ENCODE results near the gene SYT12.
"Not testable (repeated sequence)": the region's sequence is repeated elsewhere in the genome, so short reads cannot be mapped to it uniquely, and the experiment has no call there.

SYT12 gene

DNA sequence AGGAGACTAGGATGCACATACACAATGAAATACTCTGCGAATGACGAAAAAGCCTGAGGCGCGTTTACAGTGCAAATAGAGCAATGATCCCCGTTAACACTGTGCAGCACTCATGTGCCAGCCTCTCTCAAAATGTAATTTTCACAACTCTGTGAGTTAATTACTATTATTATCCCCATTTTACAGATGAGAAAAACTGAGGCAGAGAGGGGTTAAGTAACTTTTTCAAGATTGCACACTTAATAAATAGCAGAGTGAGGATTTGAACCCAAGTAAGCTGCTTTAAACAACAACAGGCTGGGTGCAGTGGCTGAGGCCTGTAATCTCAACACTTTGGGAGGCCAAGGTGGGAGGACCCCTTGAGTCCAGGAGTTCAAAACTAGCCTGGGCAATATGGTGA, 21.6 kb upstream of the SYT12 start:
- no peaks in the 10 kb centered on the region for H3K27me3 ChIP-seq (ENCODE audit: control insufficient read depth, insufficient read depth, low read length)
- no peaks in the 10 kb centered on the region for H3K36me3 ChIP-seq (ENCODE audit: insufficient read depth, low read length)

DNA sequence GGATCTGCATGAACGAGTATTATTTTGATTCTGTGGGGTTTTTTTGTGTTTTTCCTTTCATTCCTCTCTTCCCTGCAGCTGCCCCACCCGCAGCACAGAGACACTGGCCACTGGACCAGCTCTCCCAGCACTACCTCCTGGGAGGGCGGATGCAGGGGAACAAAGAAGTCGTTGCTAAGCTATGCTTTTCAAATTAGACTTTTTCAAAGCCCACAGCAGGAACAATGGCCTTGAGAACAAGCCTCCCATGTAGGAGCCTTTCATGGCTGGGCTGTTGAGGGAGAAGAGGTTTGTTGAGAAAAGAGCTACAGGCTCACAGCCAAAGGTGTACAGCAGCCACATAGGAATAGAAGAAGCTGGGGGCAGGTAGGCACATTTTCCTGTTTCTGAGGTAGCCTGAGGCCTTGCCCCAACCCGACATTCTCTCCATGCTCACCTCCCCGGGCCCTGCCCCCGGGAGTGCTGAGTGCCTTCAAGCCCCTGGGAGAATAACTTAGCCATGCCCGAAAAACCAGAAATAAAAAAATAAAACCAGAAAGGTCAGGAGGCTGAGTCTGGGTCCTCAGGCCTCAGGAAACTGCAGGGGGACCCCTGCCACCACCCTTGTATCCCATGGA, 20.5 kb upstream of the SYT12 start:
- Histone ChIP-seq H3K9ac (ENCODE audit: low read depth, low read length) (no peak overlapping the region), H3K36me3 (ENCODE audit: insufficient read depth, low read length) (no peaks in the 10 kb centered on the region), H3K4me1 (ENCODE audit: control insufficient read depth, insufficient read depth, low read length) (peaks cover under 1% of the 10 kb centered on the region), H3K9me3 (replicated peaks; ENCODE audit: low read length) (no peaks in the 10 kb centered on the region), H3K4me2 (ENCODE audit: low read length) (no peak overlapping the region), H3K4me3 (ENCODE audit: low read length) (no peak overlapping the region), H3K27me3 (ENCODE audit: control insufficient read depth, insufficient read depth, low read length) (no peaks in the 10 kb centered on the region)

More for the DNA sequence above, 21.6 kb upstream of the SYT12 start:
- Histone ChIP-seq H3K9me3 (replicated peaks; ENCODE audit: low read length) (no peaks in the 10 kb centered on the region), H3K4me3 (ENCODE audit: low read length) (no peak overlapping the region), H3K4me2 (ENCODE audit: low read length) (no peak overlapping the region), H3K9ac (ENCODE audit: low read depth, low read length) (no peak overlapping the region), H3K4me1 (ENCODE audit: control insufficient read depth, insufficient read depth, low read length) (peaks cover 10% of the 10 kb centered on the region)

DNA sequence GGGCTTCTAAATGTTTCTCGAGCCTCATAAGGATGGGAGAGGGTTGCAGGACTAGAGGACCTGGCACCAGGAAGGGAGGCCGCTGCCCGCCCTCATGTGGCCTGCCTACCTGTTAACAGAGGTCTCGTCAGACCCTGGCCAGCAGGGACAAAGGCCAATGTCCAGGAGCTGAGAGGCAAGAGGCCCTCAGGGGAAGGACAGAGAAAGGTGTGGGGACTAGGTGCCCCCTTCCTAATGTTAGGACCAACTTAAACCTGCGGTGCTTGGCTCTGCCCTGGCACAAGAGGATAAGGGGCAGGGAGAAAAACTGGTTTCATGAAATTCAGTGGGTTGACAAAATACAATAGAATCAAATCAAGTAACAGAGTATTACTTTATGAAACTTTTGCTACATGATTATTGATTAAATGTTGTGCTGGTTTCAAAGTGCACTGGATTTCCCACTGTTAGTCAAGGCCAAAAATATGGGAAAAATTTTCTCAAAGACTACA, 20.0 kb upstream of the SYT12 start:
- Histone ChIP-seq H3K9me3 (replicated peaks; ENCODE audit: low read length) (no peaks in the 10 kb centered on the region), H3K4me1 (ENCODE audit: control insufficient read depth, insufficient read depth, low read length) (no peaks in the 10 kb centered on the region), H3K27me3 (ENCODE audit: control insufficient read depth, insufficient read depth, low read length) (no peaks in the 10 kb centered on the region), H3K4me2 (ENCODE audit: low read length) (no peak overlapping the region), H3K9ac (ENCODE audit: low read depth, low read length) (no peak overlapping the region), H3K4me3 (ENCODE audit: low read length) (no peak overlapping the region), H3K36me3 (ENCODE audit: insufficient read depth, low read length) (no peaks in the 10 kb centered on the region)

DNA sequence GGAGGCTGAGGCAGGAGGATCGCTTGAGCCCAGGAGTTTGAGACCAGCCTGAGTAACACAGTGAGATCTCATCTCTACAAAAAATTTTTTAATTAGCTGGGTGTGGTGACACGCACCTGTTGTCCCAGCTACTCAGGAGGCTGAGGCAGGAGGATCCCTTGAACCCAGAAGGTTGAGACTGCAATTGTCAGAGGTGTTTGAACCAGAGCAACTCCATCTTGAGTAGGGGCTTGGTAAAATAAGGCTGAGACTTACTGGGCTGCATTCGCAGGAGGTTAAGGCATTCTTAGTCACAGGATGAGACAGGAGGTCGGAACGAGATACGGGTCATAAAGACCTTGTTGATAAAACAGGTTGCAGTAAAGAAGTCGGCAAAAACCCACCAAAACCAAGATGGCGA, 17.7 kb upstream of the SYT12 start:
- not testable (repeated sequence) for H3K9me3 ChIP-seq (replicated peaks; ENCODE audit: low read length); H3K36me3 ChIP-seq (ENCODE audit: insufficient read depth, low read length); H3K4me1 ChIP-seq (ENCODE audit: control insufficient read depth, insufficient read depth, low read length); H3K4me2 ChIP-seq (ENCODE audit: low read length); H3K9ac ChIP-seq (ENCODE audit: low read depth, low read length); H3K4me3 ChIP-seq (ENCODE audit: low read length); H3K27me3 ChIP-seq (ENCODE audit: control insufficient read depth, insufficient read depth, low read length)

DNA sequence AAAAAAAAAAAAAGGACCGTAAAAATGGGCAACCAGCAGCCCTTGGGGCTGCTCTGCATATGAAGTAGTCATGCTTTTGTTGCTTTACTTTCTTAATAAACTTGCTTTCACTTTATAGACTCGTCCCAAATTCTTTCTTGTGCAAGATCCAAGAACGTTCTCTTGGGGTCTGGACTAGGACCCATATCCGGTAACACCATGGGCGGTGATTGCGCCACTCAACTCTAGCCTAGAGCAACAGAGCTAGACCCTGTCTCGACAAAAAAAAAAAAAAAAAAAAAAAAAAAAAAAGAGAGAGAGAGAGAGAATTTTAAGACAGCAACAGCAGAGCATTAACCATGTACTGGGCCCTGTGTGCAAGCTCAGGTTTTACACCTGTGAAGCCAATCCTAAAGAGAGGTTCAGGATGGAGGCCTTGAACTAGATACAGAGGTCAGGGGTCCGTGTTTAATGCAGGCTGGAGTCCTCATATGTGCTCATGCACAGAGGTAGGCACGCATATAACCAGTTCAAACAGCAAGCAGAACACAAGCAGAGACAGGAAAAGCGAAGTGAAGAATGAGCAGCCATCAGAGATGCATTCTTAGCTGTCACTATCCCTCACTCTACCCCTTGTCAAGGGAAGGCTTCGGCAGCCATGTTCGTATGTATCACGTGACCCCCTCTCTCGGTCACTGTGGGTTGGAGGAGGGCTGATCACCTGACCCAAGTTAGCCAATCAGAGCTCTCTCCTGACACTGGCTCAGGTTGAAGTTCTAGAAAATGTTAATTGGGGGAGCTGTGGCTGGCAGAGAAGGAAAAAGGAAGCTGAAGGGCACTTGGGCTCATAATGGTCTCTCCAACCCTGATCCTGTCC, 16.7 kb upstream of the SYT12 start:
- no peaks in the 10 kb centered on the region for H3K36me3 ChIP-seq (ENCODE audit: insufficient read depth, low read length)
- H3K4me2 ChIP-seq (ENCODE audit: low read length): no peak overlapping the region
- no peaks in the 10 kb centered on the region for H3K4me1 ChIP-seq (ENCODE audit: control insufficient read depth, insufficient read depth, low read length)
- H3K27me3 ChIP-seq (ENCODE audit: control insufficient read depth, insufficient read depth, low read length): no peaks in the 10 kb centered on the region
- H3K4me3 ChIP-seq (ENCODE audit: low read length): no peak overlapping the region
- no peaks in the 10 kb centered on the region for H3K9me3 ChIP-seq (replicated peaks; ENCODE audit: low read length)
- H3K9ac ChIP-seq (ENCODE audit: low read depth, low read length): no peak overlapping the region

DNA sequence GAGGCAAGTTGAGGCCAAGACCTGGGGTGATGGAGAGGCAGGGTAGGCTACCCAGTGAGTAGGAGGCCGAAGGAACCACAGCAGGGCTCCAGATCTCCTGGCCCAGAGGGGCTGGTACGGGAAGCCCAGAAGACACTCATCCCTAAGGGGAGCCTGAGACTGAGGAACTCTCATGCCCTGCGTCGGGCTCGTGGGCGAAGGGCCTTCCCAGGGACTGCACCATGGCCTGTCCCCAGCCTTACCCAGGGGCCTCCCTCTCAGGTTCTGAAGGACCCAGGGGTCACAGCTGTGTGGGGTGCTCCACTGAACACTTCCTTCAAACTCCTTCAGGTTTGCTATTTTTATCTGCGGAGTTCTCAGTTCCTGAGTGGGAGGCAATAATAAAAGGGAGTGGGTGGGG, 15.8 kb upstream of the SYT12 start:
- H3K9me3 ChIP-seq (replicated peaks; ENCODE audit: low read length): no peaks in the 10 kb centered on the region
- H3K36me3 ChIP-seq (ENCODE audit: insufficient read depth, low read length): no peaks in the 10 kb centered on the region
- no peaks in the 10 kb centered on the region for H3K4me1 ChIP-seq (ENCODE audit: control insufficient read depth, insufficient read depth, low read length)
- H3K9ac ChIP-seq (ENCODE audit: low read depth, low read length): no peak overlapping the region
- no peaks in the 10 kb centered on the region for H3K27me3 ChIP-seq (ENCODE audit: control insufficient read depth, insufficient read depth, low read length)
- H3K4me3 ChIP-seq (ENCODE audit: low read length): no peak overlapping the region
- no peak overlapping the region for H3K4me2 ChIP-seq (ENCODE audit: low read length)

DNA sequence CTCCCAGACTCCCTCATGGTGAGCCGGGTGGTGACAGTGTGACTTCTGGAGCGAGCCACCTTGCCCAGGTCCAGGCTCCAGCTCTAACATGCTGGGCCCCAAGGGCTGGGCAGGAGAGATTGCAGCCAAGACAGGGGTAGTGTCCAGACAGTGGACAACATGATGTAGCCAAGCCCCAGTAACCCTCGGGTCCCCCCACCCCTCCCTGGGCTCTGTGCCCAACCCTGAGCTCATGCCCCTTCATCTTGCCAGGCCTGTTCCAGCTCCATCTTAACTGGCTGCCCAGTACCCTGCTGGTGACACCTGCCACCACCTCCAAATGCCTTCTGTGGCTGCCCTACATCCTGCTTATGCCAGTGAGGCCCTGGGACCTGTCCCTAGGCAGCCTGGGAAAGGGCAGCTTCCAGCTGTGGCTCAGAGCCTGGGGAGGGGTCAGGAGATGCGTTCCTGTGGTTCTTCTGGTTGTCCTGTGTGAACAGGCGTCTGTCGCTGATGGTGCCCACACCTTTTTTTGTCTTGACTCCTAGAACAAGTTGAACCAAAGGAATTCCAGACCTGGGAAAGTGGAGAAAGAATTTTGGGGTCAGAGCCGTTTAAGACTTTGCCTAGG, 12.5 kb upstream of the SYT12 start:
- no peak overlapping the region for H3K4me2 ChIP-seq (ENCODE audit: low read length)
- H3K27me3 ChIP-seq (ENCODE audit: control insufficient read depth, insufficient read depth, low read length): no peaks in the 10 kb centered on the region
- H3K4me3 ChIP-seq (ENCODE audit: low read length): no peak overlapping the region
- H3K9me3 ChIP-seq (replicated peaks; ENCODE audit: low read length): no peaks in the 10 kb centered on the region
- H3K4me1 ChIP-seq (ENCODE audit: control insufficient read depth, insufficient read depth, low read length): no peaks in the 10 kb centered on the region
- H3K9ac ChIP-seq (ENCODE audit: low read depth, low read length): no peak overlapping the region
- no peaks in the 10 kb centered on the region for H3K36me3 ChIP-seq (ENCODE audit: insufficient read depth, low read length)

DNA sequence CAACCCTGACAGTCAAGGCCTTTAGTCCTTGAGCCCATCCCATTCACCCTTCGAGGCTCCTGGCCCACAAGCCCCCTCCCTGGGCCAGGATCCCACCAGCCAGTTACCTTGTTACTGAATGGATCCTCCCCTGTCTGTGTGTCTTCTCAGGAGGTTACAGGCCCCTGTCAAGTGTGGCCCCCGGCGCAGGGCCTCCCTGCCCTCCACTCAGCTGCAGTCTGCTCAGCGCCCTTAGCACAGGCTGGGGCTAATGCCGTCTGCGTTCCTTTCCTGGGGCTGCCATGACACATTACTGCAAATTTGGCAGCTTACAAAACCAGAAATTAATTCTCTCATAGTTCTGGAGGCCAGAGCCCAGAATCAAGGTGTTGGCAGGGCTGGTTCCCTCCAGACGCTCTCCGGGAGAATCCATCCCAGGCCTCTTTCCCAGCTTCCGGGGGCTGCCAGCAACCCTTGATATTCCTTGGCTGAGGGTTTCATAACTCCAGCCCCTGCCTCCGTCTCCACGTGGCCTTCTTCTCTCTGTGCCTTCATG, 9.4 kb upstream of the SYT12 start:
- Histone ChIP-seq H3K9me3 (replicated peaks; ENCODE audit: low read length) (no peaks in the 10 kb centered on the region), H3K4me3 (ENCODE audit: low read length) (no peak overlapping the region), H3K9ac (ENCODE audit: low read depth, low read length) (no peak overlapping the region), H3K36me3 (ENCODE audit: insufficient read depth, low read length) (no peaks in the 10 kb centered on the region), H3K27me3 (ENCODE audit: control insufficient read depth, insufficient read depth, low read length) (no peaks in the 10 kb centered on the region), H3K4me2 (ENCODE audit: low read length) (no peak overlapping the region), H3K4me1 (ENCODE audit: control insufficient read depth, insufficient read depth, low read length) (no peaks in the 10 kb centered on the region)

DNA sequence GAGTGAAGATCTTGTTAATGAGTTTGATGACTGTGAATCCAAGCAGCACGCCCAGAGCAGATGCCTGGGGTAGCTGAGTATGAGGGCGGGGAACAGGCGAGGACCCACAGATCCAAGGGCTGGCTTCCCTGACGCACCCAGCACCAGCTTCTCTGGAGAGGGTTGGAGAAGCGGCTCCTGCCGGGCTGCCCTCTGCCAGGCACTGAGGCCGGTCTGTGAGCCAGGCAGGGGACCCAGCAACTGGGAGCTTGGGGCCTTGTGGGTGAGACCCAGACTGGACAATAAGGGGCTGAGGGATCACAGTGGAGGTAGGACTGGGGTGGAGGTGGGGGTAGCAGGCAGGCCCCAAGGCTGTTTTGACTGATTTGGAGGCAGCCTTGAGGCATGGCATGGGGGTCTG, 8.6 kb upstream of the SYT12 start:
- Histone ChIP-seq H3K27me3 (ENCODE audit: control insufficient read depth, insufficient read depth, low read length) (no peaks in the 10 kb centered on the region), H3K4me1 (ENCODE audit: control insufficient read depth, insufficient read depth, low read length) (no peaks in the 10 kb centered on the region), H3K9me3 (replicated peaks; ENCODE audit: low read length) (no peaks in the 10 kb centered on the region), H3K9ac (ENCODE audit: low read depth, low read length) (no peak overlapping the region), H3K36me3 (ENCODE audit: insufficient read depth, low read length) (no peaks in the 10 kb centered on the region), H3K4me3 (ENCODE audit: low read length) (no peak overlapping the region), H3K4me2 (ENCODE audit: low read length) (no peak overlapping the region)

DNA sequence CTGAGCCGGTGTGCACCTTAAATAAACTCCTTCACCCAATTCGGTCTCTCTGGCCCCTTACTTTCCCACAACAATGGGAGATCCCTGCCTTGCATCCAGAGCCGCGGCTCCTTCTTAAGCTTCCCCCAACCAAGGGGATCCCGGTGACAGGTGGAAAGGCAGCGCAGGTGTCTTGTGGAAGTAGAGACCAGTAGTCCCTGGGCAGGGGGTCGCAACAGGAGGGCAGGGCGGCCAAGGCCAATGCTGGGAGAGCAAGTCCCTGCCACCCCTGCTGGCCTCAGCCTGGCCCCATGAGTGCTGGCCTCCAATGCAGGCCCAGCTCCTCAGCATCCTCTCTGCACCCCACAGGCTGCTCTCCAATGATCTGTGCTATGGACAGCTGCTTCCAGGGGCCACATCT, 7.9 kb upstream of the SYT12 start:
- H3K4me3 ChIP-seq (ENCODE audit: low read length): no peak overlapping the region
- no peaks in the 10 kb centered on the region for H3K36me3 ChIP-seq (ENCODE audit: insufficient read depth, low read length)
- no peak overlapping the region for H3K4me2 ChIP-seq (ENCODE audit: low read length)
- H3K4me1 ChIP-seq (ENCODE audit: control insufficient read depth, insufficient read depth, low read length): no peaks in the 10 kb centered on the region
- no peak overlapping the region for H3K9ac ChIP-seq (ENCODE audit: low read depth, low read length)
- H3K27me3 ChIP-seq (ENCODE audit: control insufficient read depth, insufficient read depth, low read length): no peaks in the 10 kb centered on the region
- no peaks in the 10 kb centered on the region for H3K9me3 ChIP-seq (replicated peaks; ENCODE audit: low read length)

DNA sequence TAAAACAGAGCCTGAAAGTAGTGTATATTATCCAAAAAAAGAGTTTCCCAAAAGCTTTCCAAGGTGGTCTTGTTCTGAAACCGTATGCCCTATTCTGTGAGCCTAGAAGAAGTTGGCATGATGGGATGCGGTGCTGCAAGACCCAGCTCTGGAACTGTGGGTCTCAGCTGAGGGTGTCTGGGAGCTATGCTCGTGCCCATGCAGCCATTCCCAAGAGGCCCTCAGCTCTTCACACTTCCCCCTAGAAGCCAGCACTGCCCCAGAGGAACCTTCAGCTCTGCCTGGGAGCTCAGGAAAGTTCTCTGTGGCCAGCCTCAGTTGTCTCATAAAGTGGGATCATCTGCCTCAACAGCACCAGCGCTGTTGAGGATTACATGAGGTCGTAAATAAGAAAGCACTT, 6.4 kb upstream of the SYT12 start:
- no peak overlapping the region for H3K4me2 ChIP-seq (ENCODE audit: low read length)
- H3K4me1 ChIP-seq (ENCODE audit: control insufficient read depth, insufficient read depth, low read length): no peaks in the 10 kb centered on the region
- no peaks in the 10 kb centered on the region for H3K36me3 ChIP-seq (ENCODE audit: insufficient read depth, low read length)
- no peaks in the 10 kb centered on the region for H3K9me3 ChIP-seq (replicated peaks; ENCODE audit: low read length)
- no peak overlapping the region for H3K4me3 ChIP-seq (ENCODE audit: low read length)
- H3K27me3 ChIP-seq (ENCODE audit: control insufficient read depth, insufficient read depth, low read length): no peaks in the 10 kb centered on the region
- no peak overlapping the region for H3K9ac ChIP-seq (ENCODE audit: low read depth, low read length)
